Right cardiac atrium (tissue), 5 donors: ENCODE data around the gene FHOD3. TPM values are rescaled to one million over a fixed set of nuclear protein-coding genes. Genes with fewer than 3 reads are reported as not detected.

Experiments used
- ATAC-seq, 2 donors: fragments of 200-7000 bp; cut with Tn5 transposase; one replicate each; pipeline versions ENCODE4 v1.8.0 to v1.9.1; 2020; ENCODE audit warnings: moderate library complexity in 2 of 2, mild to moderate bottlenecking in 1 of 2
- DNase-seq, 3 donors: peaks; one replicate each; pipeline ENCODE4 v3.0.0-alpha.2; 2020
- H3K27ac ChIP-seq: one replicate; pipeline ENCODE4 v1.5.1; 2013; ENCODE audit warnings: mild to moderate bottlenecking, low read length, control low read depth, moderate library complexity
- H3K27me3 ChIP-seq: one replicate; pipeline ENCODE4 v1.6.1; 2013; ENCODE audit not compliant: control insufficient read depth, insufficient read depth
- H3K4me1 ChIP-seq: one replicate; pipeline ENCODE4 v1.6.1; 2013; ENCODE audit warnings: low read length; ENCODE audit not compliant: control insufficient read depth, insufficient read depth
- H3K4me3 ChIP-seq: one replicate; pipeline ENCODE4 v1.5.1; 2013; ENCODE audit warnings: low read length, control low read depth
- H3K9me3 ChIP-seq: one replicate; pipeline ENCODE4 v1.6.1; 2013; ENCODE audit warnings: low read length; ENCODE audit not compliant: control insufficient read depth
- WGBS: extraction: QIAGEN DNeasy Blood & Tissue Kit; methylation state at CpG from one replicate; pipeline ENCODE4 v1.1.7; 2013; 5-methylcytosine and 5-hydroxymethylcytosine counted together
- intact Hi-C, 4 donors: fragments of 100-400 bp; cut with DNase I; formaldehyde crosslinking; loops; one replicate each; pipeline versions ENCODE4 v1.11.0 to v1.14.0; 2022 to 2023
- polyA plus RNA-seq: library from polyadenylated mRNA; stranded (reverse); fragments of 200-250 nt; gene quantifications from one replicate; pipeline ENCODE4 v1.2.3, GENCODE V29; 2013
- total RNA-seq, 4 donors: library from RNA; stranded (reverse); fragmentation: NEBNext Ultra II Directional; extraction: Animal tissue kit (Norgen Biotek cat#: 25700); gene quantifications; one replicate each; pipeline ENCODE4 v1.2.1, GENCODE V29; 2021
- donor health status: healthy with polysubstance abuse.
- donor health status: DM: no; HTN: yes; CAD: no.
- donor health status: DM: no; HTN: no; CAD: no.
- donor health status: DM: no; HTN: yes; CAD: no; lungs with severe emphysema.
- donor health status: DM: yes; HTN: yes; CAD: no.

Gene FHOD3
- total and polyA plus RNA-seq, 5 donors = 118 to 157 (median 138) TPM

DNA sequence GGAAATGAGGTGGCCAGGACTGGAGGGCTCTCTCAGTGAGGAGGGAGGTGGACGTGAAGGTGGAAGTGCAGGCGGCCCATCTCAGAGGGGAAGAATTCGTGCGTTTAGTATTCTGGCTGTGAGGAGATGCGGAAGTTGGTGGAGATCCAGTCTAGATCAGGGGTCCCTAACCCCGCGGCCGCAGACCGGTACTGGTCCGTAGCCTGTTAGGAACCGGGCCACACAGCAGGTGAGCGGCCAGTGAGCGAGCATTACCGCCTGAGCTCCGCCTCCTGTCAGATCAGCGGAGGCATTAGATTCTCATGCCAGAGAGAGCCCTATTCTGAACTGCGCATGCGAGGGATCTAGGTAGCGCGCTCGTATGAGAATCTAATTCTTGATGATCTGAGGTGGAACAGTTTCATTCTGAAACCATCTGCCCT lies 1.6 kb upstream of the FHOD3 start:
- H3K27ac ChIP-seq = no peak overlapping the region
- H3K9me3 ChIP-seq = no peaks in the 10 kb centered on the region
- WGBS = 33% methylated on average over 21 of the region's 21 CpGs
- intact Hi-C loops = loop anchor here in 3 of 4 donors (5.0 to 10.0 kb wide), 3 partner anchors 169 to 279 kb away; no protein-coding TSS in a partner anchor
- peak; percentile 12 to 30 for ATAC-seq
- H3K4me1 ChIP-seq = no peaks in the 10 kb centered on the region
- no peaks in the 10 kb centered on the region for H3K27me3 ChIP-seq
- H3K4me3 ChIP-seq = peak overlapping the region; percentile 54
- peak in 2 of 3 donors; percentile 28 to 46 for DNase-seq

DNA sequence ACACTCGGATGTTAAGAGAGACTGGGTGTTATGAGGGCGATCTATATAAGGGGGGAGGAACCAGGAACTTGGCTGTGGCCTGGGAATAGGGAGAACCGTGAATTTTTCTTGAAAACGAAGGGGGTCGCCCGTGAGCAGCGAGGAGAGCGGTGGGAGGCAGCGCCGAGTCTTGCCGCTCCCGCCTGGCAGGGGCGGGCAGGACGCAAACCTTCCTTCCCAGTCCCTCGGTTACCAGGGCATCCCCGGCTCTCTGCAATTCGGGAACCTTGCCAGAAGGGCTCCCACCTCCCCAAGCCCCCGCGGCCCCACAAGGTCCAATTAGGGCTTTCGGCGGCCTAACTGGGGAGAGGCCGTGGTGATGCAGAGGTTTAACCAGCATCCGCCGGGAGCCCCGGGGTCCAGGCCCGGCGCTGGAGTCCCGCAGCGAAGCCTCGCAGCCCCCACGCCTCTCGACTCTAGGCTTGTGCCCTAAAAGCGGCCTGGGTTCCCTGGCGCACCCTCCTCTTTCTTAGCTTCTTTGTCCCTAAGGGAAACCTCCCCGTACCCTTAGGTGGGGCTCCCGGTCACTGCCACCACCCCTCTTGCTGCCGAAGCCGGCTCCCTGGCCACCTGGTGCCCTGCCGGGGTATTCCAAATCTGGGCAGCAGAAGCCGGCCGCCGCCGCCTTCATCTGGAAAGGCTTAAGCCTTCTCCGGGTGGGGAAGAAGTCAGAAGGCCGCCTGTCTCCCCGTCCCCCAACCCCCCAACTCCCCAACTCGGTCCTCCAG lies 680 bp upstream of the FHOD3 start:
- under 1% methylated on average over 47 of the region's 47 CpGs for WGBS
- intact Hi-C loops = loop anchor here in 3 of 4 donors (5.0 to 10.0 kb wide), 3 partner anchors 168 to 278 kb away; no protein-coding TSS in a partner anchor
- H3K4me3 ChIP-seq = peak overlapping the region; percentile 54
- peak; percentile 72 to 79 for ATAC-seq
- H3K27ac ChIP-seq = peak overlapping the region; percentile 57
- peak; percentile 74 to 83 (median 82) for DNase-seq
- H3K4me1 ChIP-seq = no peaks in the 10 kb centered on the region
- H3K9me3 ChIP-seq = no peaks in the 10 kb centered on the region
- no peaks in the 10 kb centered on the region for H3K27me3 ChIP-seq

DNA sequence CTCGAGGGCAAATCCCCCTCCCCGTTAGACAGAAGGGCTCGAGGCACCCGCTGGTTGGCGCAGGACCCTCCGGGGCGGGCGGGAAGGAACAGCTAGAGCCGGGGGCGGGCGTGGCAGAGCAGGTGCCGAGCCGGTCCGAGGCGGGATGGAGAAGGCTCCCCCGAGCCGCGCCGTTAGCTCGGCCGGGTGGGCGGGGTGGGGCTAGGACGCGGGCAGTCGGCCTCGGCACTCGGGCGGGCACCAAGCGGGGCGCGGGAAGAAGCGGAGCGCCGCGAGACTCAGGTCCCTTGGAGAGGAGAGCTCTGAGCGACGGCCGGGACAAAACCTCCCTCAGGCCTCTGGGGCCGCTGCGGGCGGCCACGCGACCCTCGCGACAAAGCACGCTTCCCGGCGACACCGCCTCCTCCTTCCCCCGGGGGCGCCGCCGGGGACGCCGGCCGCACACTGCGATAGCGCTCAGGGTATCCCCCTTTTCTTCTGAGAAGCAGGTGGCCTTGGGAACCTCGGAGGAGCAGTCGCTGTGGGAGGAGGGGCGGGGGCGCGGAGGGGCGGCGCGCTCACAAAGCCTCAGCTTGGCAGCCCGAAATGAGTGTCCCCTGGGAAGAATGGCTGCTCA lies 721 bp downstream of the FHOD3 start:
- DNase-seq (peak in 2 of 3 donors; percentile 54 to 58), ATAC-seq (peak; percentile 5 to 29)
- H3K27ac ChIP-seq = peak overlapping the region; percentile 42
- H3K27me3 ChIP-seq = no peaks in the 10 kb centered on the region
- intact Hi-C loops = loop anchor here in 3 of 4 donors (5.0 to 10.0 kb wide), 3 partner anchors 167 to 277 kb away; no protein-coding TSS in a partner anchor
- H3K4me3 ChIP-seq = peak overlapping the region; percentile 54
- WGBS = 2% methylated on average over 67 of the region's 67 CpGs
- H3K9me3 ChIP-seq = no peaks in the 10 kb centered on the region
- H3K4me1 ChIP-seq = no peaks in the 10 kb centered on the region

GRCh38 chr18:36299015-36299414 lies 1.5 kb downstream of the FHOD3 start:
- Histone ChIP-seq H3K4me3 (peak overlapping the region; percentile 54), H3K4me1 (no peaks in the 10 kb centered on the region), H3K27ac (no peak overlapping the region), H3K27me3 (no peaks in the 10 kb centered on the region), H3K9me3 (no peaks in the 10 kb centered on the region)
- ATAC-seq = no peak
- no peak for DNase-seq
- WGBS = 63% methylated on average over 6 of the region's 6 CpGs
- intact Hi-C loops = loop anchor here in 3 of 4 donors (5.0 to 10.0 kb wide), 3 partner anchors 166 to 276 kb away; no protein-coding TSS in a partner anchor

- Histone ChIP-seq H3K27me3 (no peaks in the 10 kb centered on the region), H3K4me3 (no peak overlapping the region), H3K9me3 (no peaks in the 10 kb centered on the region), H3K4me1 (no peaks in the 10 kb centered on the region), H3K27ac (peak overlapping the region; percentile 42)
- no peak for ATAC-seq
- intact Hi-C loops = loop anchor here in 1 of 4 donors (10.0 kb wide), 1 partner anchor 165 kb away; no protein-coding TSS in a partner anchor
- no peak for DNase-seq
- WGBS = 77% methylated on average over 6 of the region's 6 CpGs
Measured at GRCh38 chr18:36300211-36300610, 2.7 kb downstream of the FHOD3 start.

DNA sequence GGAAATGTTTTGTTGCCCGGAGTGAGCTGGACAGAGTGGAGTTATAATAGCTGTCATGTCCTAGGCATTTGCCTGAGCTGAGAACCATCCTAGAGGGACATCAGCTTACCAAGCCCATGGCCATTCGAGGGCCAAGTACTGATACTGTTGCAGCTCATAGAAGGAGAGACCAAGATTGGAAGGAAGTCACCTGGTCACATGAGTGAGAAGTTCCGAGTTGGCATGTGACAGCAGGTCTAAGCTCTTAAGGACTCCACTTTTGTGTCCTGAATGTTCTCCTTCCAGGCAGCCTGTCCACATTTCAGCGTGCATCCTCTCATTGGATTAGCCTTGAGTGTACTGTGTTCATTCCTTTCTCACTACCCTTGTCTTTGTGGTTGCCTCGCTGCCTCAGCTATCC lies 4.4 kb downstream of the FHOD3 start:
- no peaks in the 10 kb centered on the region for H3K27me3 ChIP-seq
- WGBS = 66% methylated on average over 5 of the region's 5 CpGs
- no peak for ATAC-seq
- intact Hi-C loops = loop anchor here in 1 of 4 donors (10.0 kb wide), 1 partner anchor 163 kb away; no protein-coding TSS in a partner anchor
- peak overlapping the region; percentile 55 for H3K27ac ChIP-seq
- no peaks in the 10 kb centered on the region for H3K4me1 ChIP-seq
- H3K4me3 ChIP-seq = no peak overlapping the region
- no peak for DNase-seq
- no peaks in the 10 kb centered on the region for H3K9me3 ChIP-seq

GRCh38 chr18:36302676-36303075 lies 5.2 kb downstream of the FHOD3 start:
- Histone ChIP-seq H3K27ac (no peak overlapping the region), H3K4me3 (no peak overlapping the region), H3K4me1 (no peaks in the 10 kb centered on the region), H3K9me3 (no peaks in the 10 kb centered on the region), H3K27me3 (no peaks in the 10 kb centered on the region)
- intact Hi-C loops = loop anchor here in 1 of 4 donors (10.0 kb wide), 1 partner anchor 162 kb away; no protein-coding TSS in a partner anchor
- ATAC-seq (no peak), DNase-seq (no peak)
- 76% methylated on average over 2 of the region's 2 CpGs for WGBS

DNA sequence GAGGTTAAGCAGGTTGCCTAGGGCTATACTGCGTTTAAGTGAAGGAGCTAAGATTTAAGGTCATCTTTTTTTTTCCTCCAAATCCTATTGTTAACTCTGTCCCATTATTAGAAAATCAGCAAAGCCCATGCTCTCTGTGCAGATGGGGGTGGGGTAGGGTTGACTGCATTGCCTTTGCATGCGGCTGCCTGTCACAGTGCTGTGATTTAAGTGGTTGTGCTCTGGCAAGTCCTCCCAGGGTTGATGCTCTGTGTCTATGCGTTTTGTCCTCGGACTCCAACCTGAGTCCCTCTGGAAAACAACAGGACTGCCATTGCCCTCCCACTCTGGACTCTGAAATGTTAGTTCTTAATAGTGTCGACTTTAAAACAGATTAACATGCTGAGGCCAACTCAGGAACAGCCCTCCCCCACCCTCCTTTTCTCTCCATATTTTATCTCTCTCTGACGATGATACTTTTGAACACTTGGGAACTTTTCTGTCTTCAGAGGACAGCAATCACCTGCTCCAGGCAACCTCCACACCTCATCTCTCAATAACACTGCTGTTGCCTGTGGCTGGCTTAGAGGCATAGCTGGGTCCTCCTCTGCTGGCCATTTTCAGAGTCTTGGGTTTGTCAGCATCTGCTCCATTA lies 5.8 kb downstream of the FHOD3 start:
- WGBS = 49% methylated on average over 6 of the region's 6 CpGs
- intact Hi-C loops = loop anchor here in 1 of 4 donors (10.0 kb wide), 1 partner anchor 161 kb away; no protein-coding TSS in a partner anchor
- no peak overlapping the region for H3K27ac ChIP-seq
- no peak for ATAC-seq
- no peaks in the 10 kb centered on the region for H3K9me3 ChIP-seq
- no peak overlapping the region for H3K4me3 ChIP-seq
- H3K27me3 ChIP-seq = no peaks in the 10 kb centered on the region
- no peak for DNase-seq
- peaks cover under 1% of the 10 kb centered on the region for H3K4me1 ChIP-seq

DNA sequence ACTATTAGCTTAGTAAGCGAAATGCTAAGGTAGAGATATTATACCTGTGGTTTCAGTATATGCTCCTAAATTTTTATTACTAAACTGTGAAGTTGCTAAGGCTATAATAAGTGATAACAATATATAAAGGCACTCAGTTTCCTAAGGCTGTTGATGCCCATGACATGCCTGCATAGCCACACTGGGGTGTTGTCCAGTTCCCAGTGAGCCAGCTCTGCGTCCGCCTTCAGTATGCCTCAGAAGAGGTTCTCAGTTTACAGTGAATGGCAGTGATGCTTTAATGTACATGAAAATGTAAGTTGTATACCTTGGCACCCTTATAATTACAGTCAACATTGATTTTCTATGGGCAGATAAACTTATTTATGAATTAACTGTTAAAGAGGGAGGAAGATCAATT lies 7.2 kb downstream of the FHOD3 start:
- peaks cover 6% of the 10 kb centered on the region for H3K4me1 ChIP-seq
- intact Hi-C loops = loop anchor here in 1 of 4 donors (10.0 kb wide), 1 partner anchor 160 kb away; no protein-coding TSS in a partner anchor
- H3K4me3 ChIP-seq = no peak overlapping the region
- WGBS = 74% methylated on average over 3 of the region's 3 CpGs
- DNase-seq (no peak), ATAC-seq (no peak)
- no peak overlapping the region for H3K27ac ChIP-seq
- no peaks in the 10 kb centered on the region for H3K9me3 ChIP-seq
- H3K27me3 ChIP-seq = no peaks in the 10 kb centered on the region

- Histone ChIP-seq H3K27me3 (no peaks in the 10 kb centered on the region), H3K4me3 (no peak overlapping the region), H3K27ac (peak overlapping the region; percentile 48), H3K9me3 (no peaks in the 10 kb centered on the region), H3K4me1 (peaks cover 8% of the 10 kb centered on the region)
- ATAC-seq = no peak
- intact Hi-C loops = loop anchor here in 1 of 4 donors (10.0 kb wide), 1 partner anchor 159 kb away; no protein-coding TSS in a partner anchor
- WGBS = 36% methylated on average over 2 of the region's 2 CpGs
- DNase-seq = no peak
Measured at GRCh38 chr18:36305375-36305774, 7.9 kb downstream of the FHOD3 start.
